ENCODE measurements around the gene PRMT3. TPM values are rescaled to one million over a fixed set of nuclear protein-coding genes. Genes with fewer than 3 reads are reported as not detected.

The PRMT3 gene
- total and polyA plus RNA-seq, 2 donors (not counting 3 experiments of a cell fraction or from before 2014, with no cell fraction given), result 6.2 to 13.3 TPM

DNA sequence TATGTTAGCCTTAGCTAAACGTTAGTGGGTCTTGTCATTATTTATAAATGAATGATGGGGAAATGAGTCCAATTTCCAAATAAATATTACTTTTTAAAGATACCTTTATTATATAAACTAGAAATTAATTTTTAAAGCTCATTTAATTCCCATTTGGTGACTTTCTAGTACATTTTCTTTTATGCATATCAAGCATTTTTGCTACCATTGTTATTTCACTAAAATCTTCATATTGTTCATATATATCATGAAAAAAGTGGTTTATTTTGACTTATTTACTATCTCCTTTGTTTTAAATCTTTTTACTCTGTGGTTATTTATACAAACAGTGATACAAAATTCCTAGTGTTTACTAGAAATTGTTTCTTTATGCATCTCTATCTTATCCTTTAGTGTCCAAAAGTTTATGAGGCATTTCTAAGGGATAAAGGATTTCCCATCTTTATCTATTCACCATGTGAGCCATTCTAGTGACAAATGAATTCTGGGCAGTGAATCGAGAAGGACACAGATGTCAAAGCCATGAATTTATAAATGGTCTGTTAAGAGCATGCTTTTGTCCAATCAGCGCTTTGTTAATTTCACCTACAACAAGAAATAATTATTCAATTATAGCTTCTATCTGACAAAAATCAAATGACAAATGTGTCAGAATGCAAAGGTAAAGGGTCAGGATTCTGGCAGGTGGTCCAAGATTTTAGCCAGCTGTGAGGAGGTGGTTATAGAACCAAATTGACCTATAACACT, 70.6 kb downstream of the PRMT3 start:
- no peak for FAIRE-seq
- ChIA-PET CTCF (interaction anchor here (1.5 to 2.5 kb wide), 2 partner anchors 15 to 152 kb away, joined by 3 to 9 read pairs; no protein-coding TSS in a partner anchor), POLR2A (no interaction called here)
- BruUV-seq (replicated peaks), result no TSS peak
- TF ChIP-seq, protein P1, sequence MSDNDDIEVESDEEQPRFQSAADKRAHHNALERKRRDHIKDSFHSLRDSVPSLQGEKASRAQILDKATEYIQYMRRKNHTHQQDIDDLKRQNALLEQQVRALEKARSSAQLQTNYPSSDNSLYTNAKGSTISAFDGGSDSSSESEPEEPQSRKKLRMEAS (IDR thresholded peaks at IDR 0.05; ENCODE audit: insufficient read depth, insufficient read length), result no peak
- TF ChIP-seq POLR2AphosphoS5 (IDR thresholded peaks at IDR 0.05; ENCODE audit: insufficient read depth, low read depth, low read length), result no peak
- TF ChIP-seq POLR2A (IDR thresholded peaks at IDR 0.05; ENCODE audit: low read depth, low read length), result no peak
- no peak for TF ChIP-seq FOS (IDR thresholded peaks at IDR 0.05; ENCODE audit: borderline replicate concordance, insufficient read depth, low read length)
- no peak for TF ChIP-seq EZH2 (IDR thresholded peaks at IDR 0.05; ENCODE audit: borderline replicate concordance, low read depth, low read length, severe bottlenecking)
- TF ChIP-seq, protein P2, sequence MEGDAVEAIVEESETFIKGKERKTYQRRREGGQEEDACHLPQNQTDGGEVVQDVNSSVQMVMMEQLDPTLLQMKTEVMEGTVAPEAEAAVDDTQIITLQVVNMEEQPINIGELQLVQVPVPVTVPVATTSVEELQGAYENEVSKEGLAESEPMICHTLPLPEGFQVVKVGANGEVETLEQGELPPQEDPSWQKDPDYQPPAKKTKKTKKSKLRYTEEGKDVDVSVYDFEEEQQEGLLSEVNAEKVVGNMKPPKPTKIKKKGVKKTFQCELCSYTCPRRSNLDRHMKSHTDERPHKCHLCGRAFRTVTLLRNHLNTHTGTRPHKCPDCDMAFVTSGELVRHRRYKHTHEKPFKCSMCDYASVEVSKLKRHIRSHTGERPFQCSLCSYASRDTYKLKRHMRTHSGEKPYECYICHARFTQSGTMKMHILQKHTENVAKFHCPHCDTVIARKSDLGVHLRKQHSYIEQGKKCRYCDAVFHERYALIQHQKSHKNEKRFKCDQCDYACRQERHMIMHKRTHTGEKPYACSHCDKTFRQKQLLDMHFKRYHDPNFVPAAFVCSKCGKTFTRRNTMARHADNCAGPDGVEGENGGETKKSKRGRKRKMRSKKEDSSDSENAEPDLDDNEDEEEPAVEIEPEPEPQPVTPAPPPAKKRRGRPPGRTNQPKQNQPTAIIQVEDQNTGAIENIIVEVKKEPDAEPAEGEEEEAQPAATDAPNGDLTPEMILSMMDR (IDR thresholded peaks at IDR 0.05; ENCODE audit: extremely low read depth in 1 of 2, insufficient read depth in 1 of 2, low read depth in 1 of 2, low read length in 2 of 2), result no peak
- TF ChIP-seq JUN (IDR thresholded peaks at IDR 0.05; ENCODE audit: borderline replicate concordance, insufficient read depth, insufficient read length, low read depth), result no peak
- TF ChIP-seq MYC (IDR thresholded peaks at IDR 0.05; ENCODE audit: low read depth, low read length), result no peak
- no peak for TF ChIP-seq GATA2 (IDR thresholded peaks at IDR 0.05; ENCODE audit: insufficient read depth, insufficient read length, low read depth, low read length)
- Histone ChIP-seq H3K36me3 (ENCODE audit: control insufficient read depth in 2 of 2, extremely low read depth in 1 of 2, insufficient read depth in 2 of 2, low read length in 2 of 2) (peaks cover 0 to 4% of the 10 kb centered on the region in 2 experiments), H2AFZ (ENCODE audit: low read depth, low read length) (no peak overlapping the region), H3K4me2 (ENCODE audit: insufficient read depth, low read length) (no peak overlapping the region), H3K27me3 (ENCODE audit: control insufficient read depth in 2 of 2, insufficient read depth in 2 of 2, low read length in 2 of 2) (no peaks in the 10 kb centered on the region), H3K9ac (replicated peaks; ENCODE audit: extremely low read depth, insufficient read depth, low read length) (no peak overlapping the region), H3K79me2 (ENCODE audit: control insufficient read depth, insufficient read depth, low read length) (no peaks in the 10 kb centered on the region), H3K9me3 (replicated peaks; ENCODE audit: control insufficient read depth, insufficient read depth, low read length) (no peaks in the 10 kb centered on the region), H4K20me1 (replicated peaks; ENCODE audit: control insufficient read depth, extremely low read depth, insufficient read depth, low read length) (no peaks in the 10 kb centered on the region), H3K4me3 (replicated peaks in 1 of 3; ENCODE audit: insufficient read depth in 1 of 3, low read depth in 1 of 3, low read length in 3 of 3) (no peak overlapping the region), H3K27ac (ENCODE audit: insufficient read depth, low read depth, low read length) (no peak overlapping the region), H3K9me1 (replicated peaks; ENCODE audit: control insufficient read depth, extremely low read depth, insufficient read depth, low read length) (no peaks in the 10 kb centered on the region), H3K4me1 (ENCODE audit: control insufficient read depth, extremely low read depth, insufficient read depth, low read length) (no peaks in the 10 kb centered on the region)
- dilution Hi-C loops (cut with MboI; ENCODE audit: extremely low pct_ligation_motif_present, low sequenced_read_pairs), result no loop called here
- DNase-seq (ENCODE audit: low read depth, low spot score), result no peak
- intact Hi-C loops (cut with micrococcal nuclease), result no loop called here
